SK-N-MC (cell line): ENCODE data around the gene MLF2.
"Not testable (repeated sequence)": the region's sequence is repeated elsewhere in the genome, so short reads cannot be mapped to it uniquely, and the experiment has no call there.

Experiments
- EZH2 ChIP-seq: fragments of 200-600 bp; sonication (generic); IDR thresholded peaks from one replicate; pipeline ENCODE4 v1.6.1; 2017; ENCODE audit warnings: antibody characterized with exemption
- FOXP2 ChIP-seq: optimal IDR thresholded peaks from 2 replicates; pipeline ENCODE3; 2011; ENCODE audit warnings: mild to moderate bottlenecking, moderate library complexity; ENCODE audit not compliant: insufficient read depth; ENCODE audit errors: extremely low read length, control extremely low read depth
- POLR2AphosphoS5 ChIP-seq: IDR thresholded peaks from 2 replicates; pipeline ENCODE4 v1.6.1; 2012; ENCODE audit warnings: mild to moderate bottlenecking, low read depth, low read length, borderline replicate concordance

DNA sequence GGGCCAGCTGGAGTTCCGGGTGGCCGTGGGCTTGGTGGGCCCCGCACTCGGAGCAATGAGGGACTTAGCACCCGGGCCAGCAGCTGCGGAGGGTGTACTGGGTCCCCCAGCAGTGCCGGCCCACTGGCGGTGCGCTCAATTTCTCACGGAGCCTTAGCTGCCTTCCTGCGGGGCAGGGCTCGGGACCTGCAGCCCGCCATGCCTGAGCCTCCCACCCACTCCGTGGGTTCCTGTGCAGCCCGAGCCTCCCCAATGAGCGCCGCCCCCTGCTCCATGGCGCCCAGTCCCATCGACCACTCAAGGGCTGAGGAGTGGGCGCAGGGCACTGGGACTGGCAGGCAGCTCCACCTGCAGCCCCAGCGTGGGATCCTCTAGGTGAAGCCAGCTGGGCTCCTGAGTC, 44.6 kb downstream of the MLF2 start:
- TF ChIP-seq POLR2AphosphoS5, EZH2, FOXP2: not testable (repeated sequence)
